Activated naive CD4-positive, alpha-beta T cell treated with anti-CD3 and anti-CD28 coated beads, Interleukin-2, amount 50 U/mL, for 16 hours (primary cell): Measurements from ENCODE around the gene TBC1D8B.
A peak's percentile ranks its signal among the peaks of the same experiment; 100 is the strongest.
"Not testable (repeated sequence)": the region's sequence is repeated elsewhere in the genome, so short reads cannot be mapped to it uniquely, and the experiment has no call there.

ENCODE experiments used
- DNase-seq: peaks from one replicate; pipeline ENCODE4 v3.0.0-alpha.2; 2020

The TBC1D8B gene

DNA sequence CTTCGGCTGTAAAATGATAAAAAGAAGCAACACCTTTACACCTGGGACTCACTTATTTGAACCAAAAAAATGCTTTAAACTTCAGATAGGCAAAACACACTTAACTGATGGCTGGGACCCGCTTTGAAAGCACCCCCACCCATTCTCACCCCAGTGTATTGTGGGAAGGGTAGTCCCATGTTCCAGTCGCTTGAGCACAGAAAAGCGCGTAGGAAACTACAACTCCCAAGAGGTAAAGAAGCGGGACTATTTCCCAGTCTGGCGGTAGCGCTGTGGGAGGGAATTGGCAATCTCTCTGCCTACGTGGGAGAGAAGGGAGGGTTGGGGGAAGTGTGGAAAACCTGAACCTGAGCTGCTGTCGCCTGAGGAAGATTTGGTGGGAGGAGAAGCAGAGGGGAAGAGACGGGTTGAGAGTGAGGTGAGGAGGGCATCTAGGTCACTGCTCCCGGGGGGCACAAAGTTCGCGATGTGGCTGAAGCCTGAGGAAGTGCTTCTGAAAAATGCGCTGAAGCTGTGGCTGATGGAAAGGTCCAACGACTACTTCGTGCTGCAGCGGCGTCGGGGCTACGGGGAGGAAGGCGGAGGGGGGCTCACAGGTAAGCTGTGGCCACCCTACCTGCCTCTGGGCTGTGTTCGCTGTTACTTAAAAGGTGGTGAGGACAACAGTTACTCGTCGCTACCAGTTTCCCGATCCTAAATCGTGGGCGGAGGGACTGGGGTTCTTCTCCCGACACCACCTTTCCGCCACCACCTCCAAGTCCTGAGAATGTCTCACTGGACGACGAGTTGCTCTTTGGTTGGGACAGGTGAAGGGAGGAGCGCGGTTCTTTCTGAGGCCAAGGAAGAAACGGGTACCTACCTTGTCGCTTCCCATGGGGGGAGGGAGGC, at the start of gene TBC1D8B:
TSS of gene TBC1D8B (plus strand) at position 286 of the 888 bp plus-strand sequence. CDS start at position 467, 181 bp downstream.
- DNase-seq, result peak; percentile 13

DNA sequence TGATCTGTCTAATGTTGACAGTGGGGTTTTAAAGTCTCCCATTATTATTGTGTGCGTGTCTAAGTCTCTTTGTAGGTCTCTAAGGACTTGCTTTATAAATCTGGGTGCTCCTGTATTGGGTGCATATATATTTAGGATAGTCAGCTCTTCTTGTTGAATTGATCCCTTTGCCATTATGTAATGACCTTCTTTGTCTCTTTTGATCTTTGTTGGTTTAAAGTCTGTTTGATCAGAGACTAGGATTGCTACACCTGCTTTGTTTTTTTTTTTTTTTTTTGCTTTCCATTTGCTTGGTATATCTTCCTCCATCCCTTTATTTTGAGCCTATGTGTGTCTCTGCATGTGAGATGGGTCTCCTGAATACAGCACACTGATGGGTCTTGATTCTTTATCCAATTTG, 33.2 kb upstream of the TBC1D8B start:
- DNase-seq, result not testable (repeated sequence)

DNA sequence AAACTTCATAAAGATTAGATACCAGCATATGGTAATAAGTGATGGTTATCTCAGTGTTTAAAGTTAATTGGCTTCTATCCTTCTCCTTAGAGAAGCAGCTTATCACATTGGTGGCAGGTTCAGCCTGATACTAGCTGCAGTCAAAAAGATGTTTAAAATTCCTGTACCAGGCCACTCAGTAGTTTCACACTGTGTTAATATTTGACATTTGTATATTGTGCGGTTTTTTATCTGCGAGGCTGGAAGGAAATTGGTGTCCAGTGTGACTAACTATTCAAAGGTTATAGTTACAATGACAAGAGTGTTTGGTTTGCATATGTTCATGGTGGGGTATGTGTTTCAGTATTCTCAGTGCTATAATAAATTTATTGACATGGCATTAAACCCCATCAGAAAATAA, 27.5 kb upstream of the TBC1D8B start:
- DNase-seq, result no peak

DNA sequence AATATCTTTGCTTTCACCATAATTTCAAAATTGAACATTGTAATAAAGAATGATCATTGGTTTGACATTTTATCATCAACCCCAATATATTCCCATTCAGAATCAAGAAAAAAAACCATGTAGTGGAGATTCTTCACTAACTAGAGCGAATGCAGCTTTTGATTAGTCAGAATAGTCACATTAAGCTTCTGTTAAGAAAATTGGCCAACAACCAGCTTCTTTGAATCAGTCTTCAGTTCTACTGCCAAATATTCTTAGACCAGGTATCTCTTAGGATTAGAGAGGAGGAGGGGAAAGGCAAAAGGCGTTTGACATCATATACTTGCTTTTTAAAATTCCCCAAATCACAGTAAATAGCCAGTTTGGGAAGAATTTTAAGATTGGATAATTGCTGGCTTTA, 22.2 kb upstream of the TBC1D8B start:
- DNase-seq, result no peak

DNA sequence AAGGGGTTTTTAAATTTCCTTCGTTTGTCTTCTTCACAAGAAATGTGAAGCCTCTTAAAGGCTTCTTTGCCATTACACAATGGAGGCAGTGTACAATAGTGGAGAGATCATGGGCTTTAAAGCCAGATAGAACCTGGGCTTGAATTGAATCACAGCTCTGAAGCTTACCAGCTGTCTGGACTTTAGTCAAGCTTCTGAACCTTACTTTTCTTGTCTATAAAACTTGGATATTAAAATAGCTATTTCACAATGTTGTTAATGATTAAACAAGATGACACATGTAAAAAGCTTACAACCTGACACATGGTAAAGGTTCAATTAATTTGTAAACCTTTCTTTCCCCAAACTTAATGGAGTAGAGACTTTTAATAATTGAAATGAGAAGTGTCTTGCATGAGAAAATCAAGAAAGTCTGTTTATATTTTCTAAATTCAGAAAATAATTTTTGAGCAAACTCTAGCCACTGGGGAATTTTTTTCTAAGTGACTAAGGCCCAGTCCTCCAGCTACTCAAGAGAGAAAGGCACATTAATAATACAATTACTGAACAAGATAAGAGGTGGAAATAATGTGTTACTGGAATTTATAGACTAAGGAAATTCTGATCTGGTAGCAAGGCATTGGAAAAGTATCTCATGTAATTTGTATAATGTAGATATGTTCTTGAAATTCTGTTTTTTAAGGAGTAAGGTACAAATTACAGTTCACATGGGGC, 21.7 kb upstream of the TBC1D8B start:
- DNase-seq, result no peak

DNA sequence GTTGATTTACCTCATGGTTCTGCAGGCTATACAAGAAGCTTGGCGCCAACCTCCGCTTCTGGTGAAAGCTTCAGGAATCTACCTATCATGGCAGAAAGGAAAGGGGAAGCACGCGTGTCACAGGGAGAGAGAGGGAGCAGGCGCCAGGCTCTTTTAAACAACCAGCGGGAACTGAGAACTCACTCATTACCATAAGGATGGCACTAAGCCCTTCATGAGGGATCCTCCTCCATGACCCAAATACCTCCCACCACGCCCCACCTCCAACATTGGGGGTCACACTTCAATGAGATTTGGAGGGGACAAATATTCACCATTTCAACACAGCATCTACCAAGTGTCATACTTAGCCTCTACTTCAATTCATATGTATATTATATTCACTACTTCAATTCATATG, 18.8 kb upstream of the TBC1D8B start:
- DNase-seq, result no peak

DNA sequence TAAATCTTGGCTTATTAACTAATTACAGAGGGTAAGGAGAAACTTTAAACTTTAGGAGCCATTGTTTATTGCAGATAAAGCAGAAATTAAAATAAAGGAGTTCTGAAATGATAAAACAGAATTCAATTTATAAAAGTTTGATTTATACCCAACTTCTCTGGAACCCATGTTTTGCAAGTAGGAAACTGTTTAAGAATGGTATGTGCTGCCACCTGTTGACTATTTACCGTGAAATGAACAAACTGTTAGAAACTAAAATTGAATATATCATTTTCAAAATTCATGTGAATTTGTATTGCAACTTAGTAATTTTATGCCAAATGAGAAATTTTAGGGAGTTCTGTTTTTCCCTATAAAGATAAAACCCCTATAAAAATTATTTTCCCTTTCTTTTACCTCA, 11.0 kb upstream of the TBC1D8B start:
- no peak for DNase-seq

DNA sequence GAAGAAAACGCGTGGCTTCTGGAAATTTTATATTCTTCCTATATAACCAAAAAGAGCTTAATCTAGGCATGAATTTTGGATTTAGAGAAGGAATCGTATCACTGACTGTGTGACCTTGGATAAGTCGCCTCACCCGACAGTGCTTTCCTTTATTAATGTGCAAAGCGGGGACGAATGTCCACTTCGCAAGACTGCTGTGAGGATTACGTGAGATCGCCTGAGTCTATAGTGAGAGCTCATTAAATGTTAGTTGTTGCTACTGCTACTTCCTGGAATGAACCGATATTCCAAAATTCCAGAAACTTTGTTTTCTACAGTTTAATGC, 448 bp upstream of the TBC1D8B start:
- no peak for DNase-seq

DNA sequence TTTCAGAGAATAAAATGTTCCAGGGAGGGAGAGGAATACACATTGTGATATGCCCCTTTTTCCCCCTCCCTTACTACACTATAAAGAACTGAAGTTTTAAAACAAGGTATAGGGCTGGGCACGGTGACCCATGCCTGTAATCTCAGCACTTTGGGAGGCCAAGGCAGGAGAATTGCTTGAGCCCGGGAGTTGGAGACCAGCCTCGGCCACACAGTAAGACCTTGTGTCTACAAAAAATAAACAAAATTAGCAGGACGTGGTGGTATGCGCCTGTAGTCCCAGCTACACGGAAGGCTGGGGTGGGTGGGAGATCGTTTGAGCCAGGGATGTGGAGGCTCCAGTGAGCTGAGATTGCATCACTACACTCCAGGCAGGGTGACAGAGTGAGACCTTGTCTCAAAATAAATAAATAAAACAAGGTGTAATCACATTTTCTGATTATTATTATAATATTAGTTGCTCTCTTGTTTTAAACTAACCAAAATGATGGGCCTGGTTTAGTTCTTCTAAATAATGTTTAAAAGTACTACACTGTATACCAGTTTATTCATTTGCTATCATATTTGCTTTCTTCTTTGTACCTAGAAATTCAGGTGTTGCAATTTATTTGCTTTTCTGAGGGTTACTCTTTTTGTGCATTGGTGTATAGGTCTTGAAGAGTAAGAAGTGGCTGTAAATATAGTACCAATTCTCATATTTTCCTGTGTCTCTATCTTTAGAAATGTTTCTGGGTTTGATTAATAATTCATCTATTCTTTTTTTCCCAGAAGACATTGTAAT, 8.8 kb downstream of the TBC1D8B start:
- no peak for DNase-seq

DNA sequence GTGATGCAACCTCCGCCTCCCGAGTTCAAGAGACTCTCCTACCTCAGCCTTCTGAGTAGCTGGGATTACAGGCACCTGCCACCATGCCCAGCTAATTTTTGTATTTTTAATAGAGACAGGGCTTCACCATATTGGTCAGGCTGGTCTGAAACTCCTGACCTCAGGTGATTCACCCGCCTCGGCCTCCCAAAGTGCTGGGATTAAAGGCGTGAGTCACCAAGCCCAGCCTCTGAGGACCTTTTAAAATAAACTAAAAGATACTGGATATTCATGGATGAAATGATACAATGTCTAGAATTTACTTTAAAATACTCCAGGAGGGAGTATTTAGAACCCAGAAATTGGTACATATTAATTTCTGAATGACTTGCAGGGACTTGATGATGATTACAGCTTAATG, 10.5 kb downstream of the TBC1D8B start:
- not testable (repeated sequence) for DNase-seq

DNA sequence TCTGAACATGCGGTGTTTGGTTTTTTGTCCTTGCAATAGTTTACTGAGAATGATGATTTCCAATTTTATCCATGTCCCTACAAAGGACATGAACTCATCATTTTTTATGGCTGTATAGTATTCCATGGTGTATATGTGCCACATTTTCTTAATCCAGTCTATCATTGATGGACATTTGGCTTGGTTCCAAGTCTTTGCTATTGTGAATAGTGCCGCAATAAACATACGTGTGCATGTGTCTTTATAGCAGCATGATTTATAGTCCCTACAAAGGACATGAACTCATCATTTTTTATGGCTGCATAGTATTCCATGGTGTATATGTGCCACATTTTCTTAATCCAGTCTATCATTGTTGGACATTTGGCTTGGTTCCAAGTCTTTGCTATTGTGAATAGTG, 11.6 kb downstream of the TBC1D8B start:
- DNase-seq, result not testable (repeated sequence)

DNA sequence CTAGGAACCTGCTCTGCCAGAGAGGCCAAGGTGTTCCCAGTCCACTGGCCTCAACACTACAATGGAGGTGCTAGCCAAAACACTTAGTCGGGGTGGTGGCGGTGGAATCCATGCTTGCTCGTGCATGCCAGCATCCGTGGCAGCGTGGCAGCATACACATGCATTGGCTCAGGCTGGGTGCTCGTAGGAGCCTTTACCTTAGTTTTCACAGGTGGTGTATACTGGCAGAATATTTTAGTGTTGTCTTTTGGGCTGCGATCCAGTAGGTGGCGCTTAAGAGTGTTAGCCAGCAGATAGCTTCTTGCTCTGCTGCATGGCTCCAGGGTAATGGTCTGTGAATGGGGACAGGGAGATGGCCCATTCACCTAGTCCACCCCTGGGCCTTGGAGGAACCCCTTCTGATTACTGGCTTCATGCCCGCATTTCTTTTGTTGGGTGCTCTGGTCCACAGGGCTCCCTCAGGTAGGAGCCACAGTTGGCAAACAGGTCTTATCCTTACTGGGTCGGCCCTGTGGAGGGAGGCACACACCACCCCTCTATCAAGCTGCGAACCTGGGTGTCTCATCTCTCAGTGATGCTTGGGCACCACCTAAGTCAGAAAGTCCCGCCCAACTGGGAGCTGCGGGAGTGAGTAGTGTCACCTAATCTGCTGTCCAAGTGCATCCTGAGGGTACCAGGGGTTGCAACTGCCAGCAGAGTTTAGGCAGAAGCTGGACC, 60.7 kb downstream of the TBC1D8B start:
- DNase-seq, result peak; percentile 11

DNA sequence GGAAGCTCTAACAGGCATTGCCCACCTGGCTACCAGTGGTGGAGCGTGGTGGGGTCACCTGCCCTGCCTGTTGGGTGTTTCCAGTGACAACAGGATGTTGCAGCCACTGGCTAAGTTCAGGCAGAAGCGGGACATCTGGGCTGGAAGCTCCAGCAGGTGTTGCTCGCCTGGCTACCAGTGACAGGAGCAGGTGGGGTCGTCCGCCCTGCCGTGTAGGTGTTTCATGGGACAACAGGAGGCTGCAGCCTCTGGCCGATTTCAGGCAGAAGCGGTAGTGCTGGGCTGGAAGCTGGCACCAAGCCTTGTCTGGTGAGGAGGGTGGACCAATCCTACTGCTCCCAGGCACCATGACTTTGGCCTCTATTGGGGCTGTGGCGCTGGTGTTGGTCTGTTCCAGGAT, 61.2 kb downstream of the TBC1D8B start:
- no peak for DNase-seq

DNA sequence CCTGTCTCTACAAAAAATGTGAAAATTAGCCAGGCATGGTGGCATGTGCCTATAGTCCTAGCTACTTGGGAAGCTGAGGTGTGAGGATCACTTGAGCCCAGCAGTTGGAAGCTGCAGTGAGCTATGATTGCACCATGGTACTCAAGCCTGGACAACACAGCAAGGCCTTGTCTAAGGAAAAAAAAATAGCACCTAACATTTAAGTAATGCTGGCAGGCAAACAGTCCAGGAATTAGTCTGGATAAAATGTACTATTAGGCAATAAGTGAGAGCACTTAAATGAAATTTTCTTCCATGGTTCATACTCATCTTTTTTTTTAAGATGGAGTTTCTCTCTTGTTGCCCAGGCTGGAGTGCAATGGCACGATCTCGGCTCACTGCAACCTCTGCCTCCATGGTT, 70.3 kb downstream of the TBC1D8B start:
- DNase-seq, result not testable (repeated sequence)

DNA sequence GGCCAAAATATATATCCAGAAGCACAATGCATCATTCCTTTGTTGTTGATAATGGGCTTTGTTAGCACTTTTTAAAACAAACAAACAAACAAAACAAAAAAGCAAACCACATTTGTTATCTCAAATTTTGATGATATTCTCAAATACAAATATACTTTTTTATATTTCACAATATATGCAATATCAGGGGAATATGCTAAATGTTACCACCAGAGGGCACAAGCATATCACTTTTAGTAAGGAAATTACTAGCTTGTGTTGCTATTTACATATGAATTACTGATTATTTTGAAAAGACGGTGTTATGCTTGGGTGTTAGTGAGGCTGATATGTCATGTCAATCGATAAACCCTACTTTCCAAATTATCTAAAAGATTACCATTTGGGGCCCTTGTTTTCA, 71.6 kb downstream of the TBC1D8B start:
- no peak for DNase-seq

DNA sequence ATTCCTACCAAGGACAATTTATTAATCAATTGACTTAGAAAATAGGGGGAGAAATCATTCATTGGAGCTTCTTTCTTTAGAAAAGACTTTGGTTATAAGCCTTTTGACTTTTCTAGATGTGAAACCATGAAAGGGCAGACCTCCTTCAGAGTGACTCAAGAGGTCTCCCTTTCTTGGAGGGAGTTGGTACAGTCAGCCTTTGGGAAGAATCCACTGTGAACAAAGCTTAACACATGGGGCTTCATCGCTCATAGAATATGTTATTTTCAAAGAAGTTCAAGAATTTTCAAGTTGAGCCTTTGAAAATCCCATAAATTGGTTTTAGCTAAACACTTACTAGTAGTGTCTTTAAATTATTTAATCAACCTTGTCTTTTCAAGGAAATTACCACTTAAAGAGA, 72.7 kb downstream of the TBC1D8B start:
- no peak for DNase-seq

DNA sequence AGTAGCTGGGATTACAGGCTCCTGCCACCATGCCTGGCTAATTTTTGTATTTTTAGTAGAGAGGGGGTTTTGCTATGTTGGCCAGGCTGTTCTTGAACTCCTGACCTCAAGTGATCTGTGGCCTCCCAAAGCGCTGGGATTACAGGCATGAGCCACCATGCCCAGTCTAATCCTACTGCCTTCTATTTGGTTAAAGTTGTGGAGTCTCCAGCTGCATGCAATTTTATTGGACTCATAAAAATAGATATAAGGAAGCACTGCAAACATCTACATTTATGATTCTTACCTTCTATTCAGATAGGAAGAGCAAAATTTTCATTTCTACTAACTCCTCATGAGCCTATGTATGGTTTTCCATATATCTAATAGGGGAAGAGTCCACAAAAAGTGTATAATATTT, 87.0 kb downstream of the TBC1D8B start:
- no peak for DNase-seq

DNA sequence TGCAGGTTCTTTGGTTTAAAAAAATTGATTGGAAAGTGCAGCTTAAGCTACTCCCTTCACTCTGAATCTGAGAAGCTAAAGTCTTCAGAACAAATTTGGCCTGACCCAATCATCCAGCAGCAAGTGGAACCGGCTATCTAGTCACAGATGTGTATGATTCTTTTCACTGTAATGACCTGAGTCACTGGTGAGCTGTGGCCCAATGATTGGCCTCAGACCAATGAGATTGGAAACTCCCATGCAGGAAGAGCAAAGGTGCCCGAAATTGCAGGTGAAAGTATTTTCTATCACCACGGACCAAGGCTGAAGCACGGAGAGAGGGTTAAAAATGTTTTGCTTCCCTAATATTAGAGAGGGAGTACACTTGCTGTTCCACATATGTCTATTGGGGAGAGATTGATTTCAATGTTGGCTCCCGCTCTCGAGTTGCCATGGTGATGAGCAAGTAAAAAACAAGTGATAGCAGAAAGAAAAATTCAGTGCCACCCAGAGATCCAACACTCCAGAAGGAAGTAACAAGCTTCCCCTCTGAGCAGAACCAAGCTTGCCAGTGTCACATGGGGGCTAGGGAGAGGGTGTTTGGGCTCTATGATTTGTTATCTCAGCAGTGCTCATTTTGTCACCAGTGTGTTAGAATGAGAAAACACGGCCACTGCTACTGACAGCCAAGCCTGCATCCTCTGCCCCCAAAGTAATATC, 89.4 kb downstream of the TBC1D8B start:
- DNase-seq, result no peak

DNA sequence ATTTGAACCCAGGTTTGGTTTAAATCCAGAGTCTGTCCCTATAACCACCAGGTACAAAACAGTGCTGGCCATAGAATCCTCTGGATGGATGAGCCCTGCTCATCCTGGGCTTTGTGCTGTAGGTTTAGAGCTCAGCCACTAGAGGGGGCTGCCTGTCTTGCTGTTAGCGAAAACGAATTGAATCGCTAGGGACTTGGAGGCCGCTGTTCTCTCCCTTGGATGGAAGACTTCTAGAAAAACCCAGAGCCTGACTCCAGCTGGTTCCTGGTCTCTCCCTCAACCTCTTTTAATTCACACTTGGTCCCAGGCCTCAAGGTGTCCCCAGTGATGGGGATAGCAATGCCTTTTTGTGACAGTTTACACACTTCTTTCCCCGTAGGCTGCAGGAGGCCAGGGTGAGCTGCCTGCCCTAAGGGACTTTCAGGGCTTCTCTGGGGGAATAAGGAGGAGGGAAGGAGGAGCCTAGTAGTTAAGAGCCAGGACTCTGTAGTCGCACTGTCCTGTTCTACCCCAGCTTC, 92.0 kb downstream of the TBC1D8B start:
- DNase-seq, result peak; percentile 34

DNA sequence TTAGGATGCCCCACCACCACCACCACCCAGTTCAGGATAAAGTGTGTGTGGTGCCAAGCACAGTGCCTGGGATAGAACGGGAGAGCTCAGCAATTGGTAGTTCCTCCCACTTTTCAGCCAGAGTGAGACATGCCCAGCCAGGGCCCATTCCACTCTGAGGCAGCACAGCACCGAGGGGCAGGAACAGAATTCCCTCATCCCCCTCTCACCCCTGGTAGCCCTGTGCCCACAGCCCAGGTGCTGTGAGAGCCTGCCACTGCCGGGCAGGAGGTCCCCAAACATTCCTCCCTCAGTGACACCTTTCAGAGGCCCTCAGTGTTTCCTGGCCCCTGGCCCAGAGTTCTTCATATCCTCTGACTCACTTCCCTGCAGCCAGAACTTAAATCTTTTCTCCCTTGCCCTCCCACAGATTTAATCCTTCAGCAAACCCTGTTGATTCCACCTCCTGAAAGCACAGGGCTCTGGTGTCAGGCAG, 92.5 kb downstream of the TBC1D8B start:
- DNase-seq, result no peak

DNA sequence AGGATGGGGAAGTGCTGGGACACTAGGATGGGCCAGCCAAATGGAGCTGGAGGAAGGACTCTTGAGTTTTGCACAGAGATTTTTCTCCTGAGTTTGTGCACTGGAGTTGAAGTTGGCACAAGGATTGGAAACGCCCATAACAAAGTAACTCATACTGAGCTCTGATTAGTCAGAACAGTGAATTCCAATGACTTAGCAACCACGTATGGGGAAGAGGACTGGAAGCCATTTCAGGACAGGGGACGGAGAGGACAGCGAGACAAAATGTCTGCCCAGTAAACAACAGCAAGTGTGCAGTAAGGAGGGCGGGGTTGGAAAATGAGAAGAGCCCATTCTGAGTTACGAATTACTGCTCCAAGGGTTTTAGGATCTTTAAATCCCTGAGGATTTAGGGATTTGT, 94.8 kb downstream of the TBC1D8B start:
- DNase-seq, result no peak

DNA sequence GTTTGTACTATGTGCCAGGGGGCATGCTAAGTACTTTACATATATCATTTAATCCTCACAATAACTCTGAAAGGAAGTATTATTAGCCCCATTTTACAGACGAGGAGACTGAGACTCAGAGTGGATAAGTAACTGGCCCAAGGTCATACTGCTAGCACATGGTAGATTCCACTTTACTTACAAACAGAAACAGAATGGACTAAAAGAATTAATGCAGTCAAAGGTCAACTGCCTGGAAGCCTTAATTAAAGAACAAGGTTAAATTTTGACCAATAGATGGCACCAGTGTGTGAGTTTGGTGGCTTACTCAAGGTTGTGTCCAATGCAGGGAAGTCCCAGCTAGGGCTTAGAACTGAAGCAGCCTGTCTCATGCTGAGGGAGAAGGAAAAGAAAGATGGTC, 96.0 kb downstream of the TBC1D8B start:
- no peak for DNase-seq
